MCF 10A (cell line): Measurements from ENCODE around the gene PNPLA3. TPM values are rescaled to one million over a fixed set of nuclear protein-coding genes. Genes with fewer than 3 reads are reported as not detected.
A peak's percentile ranks its signal among the peaks of the same experiment; 100 is the strongest.

Experiments
- BruUV-seq: library from RNA; stranded (reverse); fragments of 400-500 nt; replicated peaks from 2 replicates; lab custom pipeline; 2021; lab: Mats Ljungman, UMichigan
- CTCF ChIA-PET: fragments of 300-600 bp; sonication (Branson Sonifier 250); formaldehyde crosslinking; extraction: SDS; loops from one replicate; lab custom pipeline; 2021; ENCODE audit warnings: antibody characterized with exemption, inconsistent platforms; lab: Yijun Ruan, JAX
- POLR2A ChIA-PET: fragments of 300-600, 350-650 bp; sonication (Branson Sonifier 250); formaldehyde crosslinking; extraction: SDS; loops from one replicate; lab custom pipeline; 2020; ENCODE audit warnings: antibody characterized with exemption, inconsistent platforms; lab: Yijun Ruan, JAX
- DNase-seq: peaks from one replicate; pipeline ENCODE4 v3.0.0-alpha.2; 2018; ENCODE audit not compliant: unreplicated experiment
- H3K27ac Mint-ChIP-seq: one replicate; pipeline ENCODE4 v1.8.0; 2022; ENCODE audit warnings: mild to moderate bottlenecking, low read depth, mixed read lengths; ENCODE audit not compliant: unreplicated experiment
- H3K27me3 Mint-ChIP-seq: one replicate; pipeline ENCODE4 v1.8.0; 2022; ENCODE audit warnings: mixed read lengths; ENCODE audit not compliant: insufficient read depth, unreplicated experiment
- H3K36me3 Mint-ChIP-seq: one replicate; pipeline ENCODE4 v1.8.0; 2022; ENCODE audit warnings: mild to moderate bottlenecking, moderate library complexity, mixed read lengths; ENCODE audit not compliant: insufficient read depth, unreplicated experiment
- H3K4me1 Mint-ChIP-seq: one replicate; pipeline ENCODE4 v1.8.0; 2022; ENCODE audit warnings: mixed read lengths; ENCODE audit not compliant: insufficient read depth, unreplicated experiment
- H3K4me3 Mint-ChIP-seq: one replicate; pipeline ENCODE4 v1.8.0; 2022; ENCODE audit warnings: mild to moderate bottlenecking, moderate library complexity, mixed read lengths; ENCODE audit not compliant: unreplicated experiment
- H3K9me3 Mint-ChIP-seq: one replicate; pipeline ENCODE4 v1.8.0; 2022; ENCODE audit warnings: mixed read lengths; ENCODE audit not compliant: unreplicated experiment
- CTCF ChIP-seq: fragments of 200-600 bp; IDR thresholded peaks from one replicate; pipeline ENCODE4 v1.8.0; 2022; ENCODE audit warnings: antibody characterized with exemption, mild to moderate bottlenecking; ENCODE audit not compliant: unreplicated experiment
- intact Hi-C: fragments of 100-400 bp; cut with micrococcal nuclease; formaldehyde crosslinking; loops from 2 replicates; pipeline ENCODE4 v1.14.1; 2022
- total RNA-seq: library from RNA; stranded (reverse); gene quantifications from 2 replicates; pipeline ENCODE4 v1.2.3, GENCODE V29; 2022

The PNPLA3 gene
- total RNA-seq, 1 experiment from 2014 or later, result 4.2 TPM

DNA sequence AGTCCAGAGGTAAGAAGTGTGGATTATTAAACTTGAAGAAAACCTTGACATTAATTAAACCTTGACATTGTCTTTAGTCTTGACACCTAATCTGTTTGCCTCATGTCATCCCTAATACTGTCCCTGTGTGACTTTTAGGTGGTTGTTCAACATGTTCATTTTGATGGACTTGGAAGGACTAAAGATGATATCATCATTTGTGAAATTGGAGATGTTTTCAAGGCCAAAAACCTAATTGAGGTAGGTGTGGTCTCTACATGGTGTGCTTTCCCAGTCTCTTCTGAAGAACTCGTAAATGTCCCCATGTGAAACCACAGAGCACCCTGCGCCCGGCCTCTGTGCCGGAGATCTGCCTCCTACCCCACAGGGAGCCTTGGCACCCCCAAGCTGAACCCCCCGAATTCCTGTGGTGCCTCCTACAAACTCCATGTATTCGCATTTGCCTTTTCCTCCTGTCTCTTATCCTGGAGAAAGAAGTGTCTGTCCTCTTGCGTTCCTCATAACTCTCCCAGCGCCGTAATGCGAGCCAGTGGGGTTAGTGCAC, 40.8 kb downstream of the PNPLA3 start:
- H3K36me3 Mint-ChIP-seq, result peaks cover 66% of the 10 kb centered on the region
- H3K4me1 Mint-ChIP-seq, result no peaks in the 10 kb centered on the region
- no TSS peak for BruUV-seq

GRCh38 chr22:43967069-43967468, 43.5 kb downstream of the PNPLA3 start:
- intact Hi-C loops, result no loop called here
- BruUV-seq, result no TSS peak
- DNase-seq, result no peak
- Mint-ChIP-seq H3K36me3 (peaks cover 81% of the 10 kb centered on the region), H3K27me3 (no peaks in the 10 kb centered on the region), H3K27ac (no peak overlapping the region), H3K9me3 (no peaks in the 10 kb centered on the region), H3K4me3 (no peak overlapping the region), H3K4me1 (no peaks in the 10 kb centered on the region)
- ChIA-PET CTCF (interaction anchor here (0.7 to 1.1 kb wide), 2 partner anchors 26 to 228 kb away, joined by 3 to 4 read pairs; no protein-coding TSS in a partner anchor), POLR2A (interaction anchor here (0.7 to 1.0 kb wide), 2 partner anchors 12 to 1236 kb away, joined by 3 to 5 read pairs; partner anchors contain the start of gene SAMM50)
- no peak for TF ChIP-seq CTCF

More for the DNA sequence above, 40.8 kb downstream of the PNPLA3 start:
- no peaks in the 10 kb centered on the region for H3K27me3 Mint-ChIP-seq
- intact Hi-C loops, result no loop called here
- ChIA-PET POLR2A (no interaction called here), CTCF (interaction anchor here (0.7 kb wide), 1 partner anchor 29 kb away, joined by 4 read pairs; no protein-coding TSS in a partner anchor)
- H3K4me3 Mint-ChIP-seq, result no peak overlapping the region
- TF ChIP-seq CTCF, result no peak
- DNase-seq, result no peak
- H3K27ac Mint-ChIP-seq, result no peak overlapping the region
- no peaks in the 10 kb centered on the region for H3K9me3 Mint-ChIP-seq

DNA sequence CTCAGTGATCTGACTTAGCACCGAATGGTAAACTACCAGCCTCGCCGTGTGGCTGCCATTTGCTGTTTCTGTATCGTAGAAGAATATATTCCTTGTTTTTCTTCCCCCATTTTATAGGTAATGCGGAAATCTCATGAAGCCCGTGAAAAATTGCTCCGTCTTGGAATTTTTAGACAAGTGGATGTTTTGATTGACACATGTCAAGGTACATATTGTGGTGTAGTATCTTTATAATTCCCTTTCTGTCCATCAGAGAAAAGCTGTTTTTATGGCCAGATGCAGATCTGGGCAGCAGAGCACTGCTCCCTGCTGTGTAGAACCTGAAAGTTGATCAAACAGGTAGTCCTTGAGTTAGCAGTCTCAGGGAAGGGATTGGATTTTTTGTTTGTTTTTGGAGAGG, 45.0 kb downstream of the PNPLA3 start:
- Mint-ChIP-seq H3K27me3 (no peaks in the 10 kb centered on the region), H3K4me1 (no peaks in the 10 kb centered on the region), H3K36me3 (peaks cover 84% of the 10 kb centered on the region), H3K9me3 (no peaks in the 10 kb centered on the region), H3K4me3 (no peak overlapping the region), H3K27ac (no peak overlapping the region)
- ChIA-PET CTCF (interaction anchor here (0.5 to 0.6 kb wide), 2 partner anchors 25 to 977 kb away, joined by 3 read pairs; no protein-coding TSS in a partner anchor), POLR2A (no interaction called here)
- TF ChIP-seq CTCF, result no peak
- no peak for DNase-seq
- intact Hi-C loops, result no loop called here
- no TSS peak for BruUV-seq

DNA sequence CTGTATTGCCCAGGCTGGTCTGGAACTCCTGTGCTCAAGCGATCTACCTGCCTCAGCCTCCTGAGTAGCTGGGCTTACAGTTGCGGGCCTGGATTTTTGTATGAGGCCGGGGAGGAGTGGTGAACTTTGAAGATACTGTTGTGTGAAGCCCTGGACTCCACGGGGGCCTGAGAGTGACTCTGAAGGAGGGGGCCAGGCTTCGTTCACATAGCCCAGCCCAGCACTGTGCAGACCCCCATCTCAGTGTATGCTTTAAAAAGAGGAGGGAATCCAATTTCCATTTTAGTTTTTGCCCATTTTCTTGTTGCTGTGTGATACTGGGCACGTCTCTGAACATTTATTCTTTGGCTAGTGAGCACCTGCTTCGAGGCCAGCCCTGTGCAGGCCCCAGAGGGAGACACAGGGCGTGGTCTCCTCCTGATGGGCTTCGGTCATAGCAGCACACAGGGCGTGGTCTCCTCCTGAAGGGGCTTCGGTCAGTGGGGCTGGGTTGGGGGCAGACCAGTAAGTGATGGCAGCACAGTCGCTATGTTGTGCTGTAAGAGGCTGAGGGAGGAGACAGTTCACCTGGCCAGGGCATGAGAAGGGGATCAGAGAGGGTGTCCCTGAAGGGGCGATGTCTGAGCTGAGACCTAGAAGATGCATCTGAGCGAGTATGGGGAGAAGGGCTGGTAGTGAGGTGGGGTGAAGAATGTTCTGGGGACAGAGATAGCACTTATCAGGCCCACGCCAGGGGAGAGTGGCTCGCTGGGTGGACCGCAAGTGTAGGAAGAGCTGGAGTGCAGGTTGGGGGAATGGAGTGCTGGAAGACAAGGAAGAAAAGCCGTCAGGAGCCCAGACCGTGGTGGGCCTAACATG, 45.6 kb downstream of the PNPLA3 start:
- BruUV-seq, result no TSS peak
- POLR2A ChIA-PET, result no interaction called here
- H3K27me3 Mint-ChIP-seq, result no peaks in the 10 kb centered on the region
- DNase-seq, result no peak
- no peak overlapping the region for H3K4me3 Mint-ChIP-seq
- H3K4me1 Mint-ChIP-seq, result no peaks in the 10 kb centered on the region
- intact Hi-C loops, result no loop called here
- H3K36me3 Mint-ChIP-seq, result peaks cover 80% of the 10 kb centered on the region
- H3K9me3 Mint-ChIP-seq, result no peaks in the 10 kb centered on the region
- TF ChIP-seq CTCF, result no peak
- CTCF ChIA-PET, result no interaction called here
- peak overlapping the region; percentile 79 for H3K27ac Mint-ChIP-seq
